HCT116 (cell line): ENCODE measurements around the gene TOMM70. TPM values are rescaled to one million over a fixed set of nuclear protein-coding genes. Genes with fewer than 3 reads are reported as not detected.

ENCODE experiments used
- ATAC-seq: fragments of 200-7000 bp; cut with Tn5 transposase; 2 replicates; pipeline ENCODE4 v1.9.1; 2020; ENCODE audit warnings: mild to moderate bottlenecking, moderate library complexity
- BruUV-seq: library from RNA; stranded (reverse); fragments of 400-500 nt; replicated peaks from 2 replicates; lab custom pipeline; 2021; lab: Mats Ljungman, UMichigan
- CTCF ChIA-PET: fragments of 300-600 bp; sonication (Branson Sonifier 250); formaldehyde crosslinking; loops from one replicate; lab custom pipeline; 2021; ENCODE audit warnings: antibody characterized with exemption; lab: Charles Lee
- POLR2A ChIA-PET: fragments of 300-600, 350-600 bp; sonication (Branson Sonifier 250); formaldehyde crosslinking; loops from one replicate; lab custom pipeline; 2021; ENCODE audit warnings: antibody characterized with exemption; lab: Charles Lee
- RAD21 ChIA-PET, 2 experiments: fragments of 300-600 bp; sonication (Branson Sonifier 250); formaldehyde crosslinking; loops; one replicate each; lab custom pipeline; 2023; ENCODE audit warnings: low total read pairs in 2 of 2; ENCODE audit not compliant: uncharacterized antibody in 2 of 2, unreplicated experiment in 2 of 2, low non-redundant PET in 1 of 2; lab: Charles Lee
- DNase-seq: peaks from one replicate; pipeline ENCODE4 v3.0.0-alpha.2; 2010; ENCODE audit warnings: low read depth, low spot score
- H2AFZ ChIP-seq: fragments of 200-600 bp; shearing (Covaris generic), sonication (generic); 2 replicates; pipeline ENCODE4 v1.6.1; 2017; ENCODE audit warnings: low read depth, mixed run types, mixed read lengths, antibody characterized with exemption, low read length; ENCODE audit not compliant: poor library complexity, severe bottlenecking
- H3K27ac ChIP-seq: 2 replicates; pipeline ENCODE4 v1.5.1; 2012; ENCODE audit warnings: low read depth, low read length
- H3K27me3 ChIP-seq: fragments of 200-600 bp; sonication (generic); 2 replicates; pipeline ENCODE4 v1.6.1; 2016; ENCODE audit warnings: mixed run types, low read length, mixed read lengths; ENCODE audit not compliant: insufficient read depth
- H3K36me3 ChIP-seq, 2 experiments: fragments of 200-500 bp in 1 of 2; fragments of 200-600 bp in 1 of 2; sonication (Bioruptor generic) in 1 of 2; sonication (generic) in 1 of 2; 2 replicates each; pipeline versions ENCODE4 v1.5.1 to v1.6.1; 2014 to 2016; ENCODE audit warnings: low read length in 2 of 2, inconsistent platforms in 1 of 2, mixed read lengths in 1 of 2, mixed run types in 1 of 2; ENCODE audit not compliant: insufficient read depth in 2 of 2, control insufficient read depth in 1 of 2
- H3K4me1 ChIP-seq, 2 experiments: fragments of 200-600 bp in 1 of 2; sonication (generic) in 1 of 2; 2 replicates each; pipeline versions ENCODE4 v1.5.1 to v1.6.1; 2012 to 2017; ENCODE audit warnings: low read length in 2 of 2, inconsistent platforms in 1 of 2, mild to moderate bottlenecking in 1 of 2, mixed read lengths in 1 of 2, mixed run types in 1 of 2, moderate library complexity in 1 of 2; ENCODE audit not compliant: insufficient read depth in 2 of 2, control insufficient read depth in 1 of 2
- H3K4me2 ChIP-seq: fragments of 200-600 bp; sonication (generic); 2 replicates; pipeline ENCODE4 v1.6.1; 2017; ENCODE audit warnings: mixed run types, low read length, mixed read lengths
- H3K4me3 ChIP-seq, 2 experiments: fragments of 200-600 bp in 1 of 2; sonication (generic) in 1 of 2; replicated peaks in 1 of 2; 2 replicates each; pipeline ENCODE4 v1.5.1; 2011 to 2016; ENCODE audit warnings: low read length in 2 of 2, control low read depth in 1 of 2, low read depth in 1 of 2, mild to moderate bottlenecking in 1 of 2, mixed read lengths in 1 of 2, mixed run types in 1 of 2
- H3K79me2 ChIP-seq: fragments of 200-600 bp; sonication (generic); 2 replicates; pipeline ENCODE4 v1.6.1; 2017; ENCODE audit warnings: mild to moderate bottlenecking, mixed run types, low read length, moderate library complexity, mixed read lengths; ENCODE audit not compliant: insufficient read depth
- H3K9ac ChIP-seq: fragments of 200-600 bp; sonication (generic); 2 replicates; pipeline ENCODE4 v1.6.1; 2016; ENCODE audit warnings: low read length, mixed read lengths
- H3K9me2 ChIP-seq: fragments of 200-600 bp; sonication (generic), shearing (Covaris generic); 2 replicates; pipeline ENCODE4 v1.6.1; 2017; ENCODE audit warnings: mixed run types, mild to moderate bottlenecking, moderate library complexity; ENCODE audit not compliant: insufficient read depth
- H3K9me3 ChIP-seq, 2 experiments: fragments of 200-500 bp in 1 of 2; fragments of 200-600 bp in 1 of 2; sonication (Bioruptor generic) in 1 of 2; sonication (generic) in 1 of 2; 2 replicates each; pipeline ENCODE4 v1.6.1; 2014 to 2017; ENCODE audit warnings: low read length in 2 of 2, mixed read lengths in 2 of 2, inconsistent platforms in 1 of 2, low read depth in 1 of 2, mild to moderate bottlenecking in 1 of 2, mixed run types in 1 of 2, moderate library complexity in 1 of 2; ENCODE audit not compliant: control insufficient read depth in 1 of 2, insufficient read depth in 1 of 2
- H4K20me1 ChIP-seq: fragments of 200-600 bp; sonication (generic), shearing (Covaris generic); 2 replicates; pipeline ENCODE4 v1.6.1; 2017; ENCODE audit warnings: mixed run types, mild to moderate bottlenecking, moderate library complexity; ENCODE audit not compliant: insufficient read depth
- CEBPB ChIP-seq: IDR thresholded peaks from 2 replicates; pipeline ENCODE4 v1.6.1; 2012; ENCODE audit warnings: low read depth
- EGR1 ChIP-seq: IDR thresholded peaks from 2 replicates; pipeline ENCODE4 v1.6.1; 2012; ENCODE audit warnings: low read depth
- ELF1 ChIP-seq: IDR thresholded peaks from 2 replicates; pipeline ENCODE4 v1.6.1; 2012; ENCODE audit warnings: low read depth, borderline replicate concordance
- FOSL1 ChIP-seq: IDR thresholded peaks from 2 replicates; pipeline ENCODE4 v1.6.1; 2012; ENCODE audit warnings: low read depth
- JUND ChIP-seq: IDR thresholded peaks from 2 replicates; pipeline ENCODE4 v1.6.1; 2012
- POLR2A ChIP-seq: IDR thresholded peaks from 2 replicates; pipeline ENCODE4 v1.7.0; 2011; ENCODE audit warnings: borderline replicate concordance; ENCODE audit not compliant: insufficient read depth, insufficient read length; ENCODE audit errors: extremely low read depth
- RAD21 ChIP-seq: IDR thresholded peaks from 2 replicates; pipeline ENCODE4 v1.6.1; 2012; ENCODE audit warnings: low read depth, mild to moderate bottlenecking
- SP1 ChIP-seq: IDR thresholded peaks from 2 replicates; pipeline ENCODE4 v1.6.1; 2012; ENCODE audit warnings: low read depth
- SRF ChIP-seq: IDR thresholded peaks from 2 replicates; pipeline ENCODE4 v1.6.1; 2012; ENCODE audit warnings: low read depth
- TCF7L2 ChIP-seq: IDR thresholded peaks from 2 replicates; pipeline ENCODE4 v1.7.0; 2011; ENCODE audit warnings: borderline replicate concordance, inconsistent platforms; ENCODE audit not compliant: insufficient read depth, insufficient read length; ENCODE audit errors: extremely low read depth
- intact Hi-C: fragments of 100-400 bp; cut with micrococcal nuclease; formaldehyde crosslinking; loops from 2 replicates; pipeline ENCODE4 v1.10.0; 2022
- total RNA-seq: library from RNA; stranded (reverse); gene quantifications from one replicate; pipeline ENCODE4 v1.2.1, GENCODE V29; 2021; ENCODE audit not compliant: unreplicated experiment
- TF ChIP-seq, protein P1 (sequence below): IDR thresholded peaks from 2 replicates; pipeline ENCODE4 v1.6.1; 2011; ENCODE audit warnings: mild to moderate bottlenecking, low read length, moderate library complexity; ENCODE audit not compliant: insufficient replicate concordance; ENCODE audit errors: extremely low read depth
- TF ChIP-seq, protein P2 (sequence below): IDR thresholded peaks from 2 replicates; pipeline ENCODE4 v1.6.1; 2012; ENCODE audit warnings: low read depth
- TF ChIP-seq, protein P3 (sequence below): IDR thresholded peaks from 2 replicates; pipeline ENCODE4 v1.6.1; 2012
- TF ChIP-seq, protein P4 (sequence below), 3 experiments: fragments of 200-600 bp in 1 of 3; sonication (generic) in 1 of 3; IDR thresholded peaks in 2 of 3; conservative IDR thresholded peaks in 1 of 3; 2 replicates each; pipeline ENCODE4 v1.5.1; 2012 to 2017; ENCODE audit warnings: low read depth in 2 of 3, low read length in 2 of 3, antibody characterized with exemption in 1 of 3, borderline replicate concordance in 1 of 3, control low read depth in 1 of 3, mild to moderate bottlenecking in 1 of 3, mixed read lengths in 1 of 3, mixed run types in 1 of 3, moderate library complexity in 1 of 3; ENCODE audit not compliant: insufficient read depth in 1 of 3

The TOMM70 gene
- total RNA-seq, 1 experiment from 2014 or later: 54.9 TPM

DNA sequence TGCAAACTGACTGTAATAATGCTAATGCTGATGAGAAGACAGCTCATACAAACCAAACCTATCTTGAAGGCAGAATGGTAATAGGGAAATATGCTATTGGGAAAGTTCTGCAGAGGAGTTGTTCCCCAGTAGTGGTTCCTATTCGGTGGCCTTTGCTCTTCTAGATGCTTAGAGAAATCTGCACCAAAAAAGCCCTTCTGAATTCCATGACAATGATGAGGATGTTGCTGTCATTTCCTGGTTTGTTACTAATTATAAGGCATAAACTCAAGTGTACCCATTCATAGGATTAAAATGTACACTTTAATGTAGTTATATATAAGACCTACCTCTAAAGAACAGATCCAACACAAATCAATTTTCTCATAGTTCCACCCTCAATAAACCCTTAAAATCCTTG, 30.1 kb downstream of the TOMM70 start:
- Histone ChIP-seq H3K9me2 (no peaks in the 10 kb centered on the region), H3K79me2 (no peaks in the 10 kb centered on the region), H2AFZ (no peak overlapping the region), H3K9ac (no peak overlapping the region), H3K27me3 (no peaks in the 10 kb centered on the region), H3K36me3 (peaks cover 26 to 32% of the 10 kb centered on the region in 2 experiments; a peak in 3 of 4 replicates), H3K27ac (no peak overlapping the region), H3K4me3 (no peak overlapping the region), H4K20me1 (no peaks in the 10 kb centered on the region), H3K4me2 (no peak overlapping the region), H3K4me1 (no peaks in the 10 kb centered on the region), H3K9me3 (no peaks in the 10 kb centered on the region)
- ChIA-PET POLR2A (no interaction called here), RAD21 (no interaction called here), CTCF (no interaction called here)
- DNase-seq (no peak), ATAC-seq (no peak)
- no peak for TF ChIP-seq SRF
- TF ChIP-seq FOSL1: no peak
- intact Hi-C loops: no loop called here
- BruUV-seq: no TSS peak

DNA sequence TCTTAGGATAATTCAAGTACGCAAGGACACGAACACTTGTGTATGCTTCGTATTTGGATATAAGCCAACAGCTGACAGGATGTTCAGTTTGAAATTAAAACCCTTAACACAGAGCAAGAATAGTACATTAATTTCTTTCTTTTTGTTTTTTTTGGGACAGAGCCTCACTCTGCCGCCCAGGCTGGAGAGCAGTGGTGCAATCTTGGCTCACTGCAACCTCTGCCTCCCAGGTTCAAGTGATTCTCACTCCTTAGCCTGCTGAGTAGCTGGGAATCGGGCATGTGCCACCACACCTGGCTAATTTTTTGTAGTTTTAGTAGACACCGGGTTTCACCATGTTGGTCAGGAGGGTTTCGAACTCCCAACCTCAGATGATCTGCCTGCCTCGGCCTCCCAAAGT, 32.4 kb downstream of the TOMM70 start:
- no peaks in the 10 kb centered on the region for H3K9me3 ChIP-seq
- intact Hi-C loops: no loop called here
- ChIA-PET POLR2A (no interaction called here), RAD21 (no interaction called here), CTCF (no interaction called here)
- H3K27me3 ChIP-seq: no peaks in the 10 kb centered on the region
- no TSS peak for BruUV-seq
- no peak overlapping the region for H3K4me3 ChIP-seq
- no peaks in the 10 kb centered on the region for H3K9me2 ChIP-seq
- ATAC-seq (no peak), DNase-seq (no peak)
- no peak overlapping the region for H3K27ac ChIP-seq
- peaks cover 29 to 40% of the 10 kb centered on the region in 2 experiments; a peak in 3 of 4 replicates for H3K36me3 ChIP-seq
- H2AFZ ChIP-seq: no peak overlapping the region
- no peaks in the 10 kb centered on the region for H3K4me1 ChIP-seq
- no peak overlapping the region for H3K4me2 ChIP-seq
- no peaks in the 10 kb centered on the region for H3K79me2 ChIP-seq
- no peak overlapping the region for H3K9ac ChIP-seq
- no peaks in the 10 kb centered on the region for H4K20me1 ChIP-seq
- no peak for TF ChIP-seq ELF1
- TF ChIP-seq, protein P1, sequence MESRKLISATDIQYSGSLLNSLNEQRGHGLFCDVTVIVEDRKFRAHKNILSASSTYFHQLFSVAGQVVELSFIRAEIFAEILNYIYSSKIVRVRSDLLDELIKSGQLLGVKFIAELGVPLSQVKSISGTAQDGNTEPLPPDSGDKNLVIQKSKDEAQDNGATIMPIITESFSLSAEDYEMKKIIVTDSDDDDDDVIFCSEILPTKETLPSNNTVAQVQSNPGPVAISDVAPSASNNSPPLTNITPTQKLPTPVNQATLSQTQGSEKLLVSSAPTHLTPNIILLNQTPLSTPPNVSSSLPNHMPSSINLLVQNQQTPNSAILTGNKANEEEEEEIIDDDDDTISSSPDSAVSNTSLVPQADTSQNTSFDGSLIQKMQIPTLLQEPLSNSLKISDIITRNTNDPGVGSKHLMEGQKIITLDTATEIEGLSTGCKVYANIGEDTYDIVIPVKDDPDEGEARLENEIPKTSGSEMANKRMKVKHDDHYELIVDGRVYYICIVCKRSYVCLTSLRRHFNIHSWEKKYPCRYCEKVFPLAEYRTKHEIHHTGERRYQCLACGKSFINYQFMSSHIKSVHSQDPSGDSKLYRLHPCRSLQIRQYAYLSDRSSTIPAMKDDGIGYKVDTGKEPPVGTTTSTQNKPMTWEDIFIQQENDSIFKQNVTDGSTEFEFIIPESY: no peak
- no peak for TF ChIP-seq SP1
- TF ChIP-seq RAD21: no peak
- no peak for TF ChIP-seq JUND
- TF ChIP-seq, protein P2, sequence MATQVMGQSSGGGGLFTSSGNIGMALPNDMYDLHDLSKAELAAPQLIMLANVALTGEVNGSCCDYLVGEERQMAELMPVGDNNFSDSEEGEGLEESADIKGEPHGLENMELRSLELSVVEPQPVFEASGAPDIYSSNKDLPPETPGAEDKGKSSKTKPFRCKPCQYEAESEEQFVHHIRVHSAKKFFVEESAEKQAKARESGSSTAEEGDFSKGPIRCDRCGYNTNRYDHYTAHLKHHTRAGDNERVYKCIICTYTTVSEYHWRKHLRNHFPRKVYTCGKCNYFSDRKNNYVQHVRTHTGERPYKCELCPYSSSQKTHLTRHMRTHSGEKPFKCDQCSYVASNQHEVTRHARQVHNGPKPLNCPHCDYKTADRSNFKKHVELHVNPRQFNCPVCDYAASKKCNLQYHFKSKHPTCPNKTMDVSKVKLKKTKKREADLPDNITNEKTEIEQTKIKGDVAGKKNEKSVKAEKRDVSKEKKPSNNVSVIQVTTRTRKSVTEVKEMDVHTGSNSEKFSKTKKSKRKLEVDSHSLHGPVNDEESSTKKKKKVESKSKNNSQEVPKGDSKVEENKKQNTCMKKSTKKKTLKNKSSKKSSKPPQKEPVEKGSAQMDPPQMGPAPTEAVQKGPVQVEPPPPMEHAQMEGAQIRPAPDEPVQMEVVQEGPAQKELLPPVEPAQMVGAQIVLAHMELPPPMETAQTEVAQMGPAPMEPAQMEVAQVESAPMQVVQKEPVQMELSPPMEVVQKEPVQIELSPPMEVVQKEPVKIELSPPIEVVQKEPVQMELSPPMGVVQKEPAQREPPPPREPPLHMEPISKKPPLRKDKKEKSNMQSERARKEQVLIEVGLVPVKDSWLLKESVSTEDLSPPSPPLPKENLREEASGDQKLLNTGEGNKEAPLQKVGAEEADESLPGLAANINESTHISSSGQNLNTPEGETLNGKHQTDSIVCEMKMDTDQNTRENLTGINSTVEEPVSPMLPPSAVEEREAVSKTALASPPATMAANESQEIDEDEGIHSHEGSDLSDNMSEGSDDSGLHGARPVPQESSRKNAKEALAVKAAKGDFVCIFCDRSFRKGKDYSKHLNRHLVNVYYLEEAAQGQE: no peak
- TF ChIP-seq POLR2A: no peak
- no peak for TF ChIP-seq CEBPB
- TF ChIP-seq, protein P3, sequence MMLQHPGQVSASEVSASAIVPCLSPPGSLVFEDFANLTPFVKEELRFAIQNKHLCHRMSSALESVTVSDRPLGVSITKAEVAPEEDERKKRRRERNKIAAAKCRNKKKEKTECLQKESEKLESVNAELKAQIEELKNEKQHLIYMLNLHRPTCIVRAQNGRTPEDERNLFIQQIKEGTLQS: no peak
- no peak for TF ChIP-seq TCF7L2
- TF ChIP-seq EGR1: no peak
- TF ChIP-seq, protein P4, sequence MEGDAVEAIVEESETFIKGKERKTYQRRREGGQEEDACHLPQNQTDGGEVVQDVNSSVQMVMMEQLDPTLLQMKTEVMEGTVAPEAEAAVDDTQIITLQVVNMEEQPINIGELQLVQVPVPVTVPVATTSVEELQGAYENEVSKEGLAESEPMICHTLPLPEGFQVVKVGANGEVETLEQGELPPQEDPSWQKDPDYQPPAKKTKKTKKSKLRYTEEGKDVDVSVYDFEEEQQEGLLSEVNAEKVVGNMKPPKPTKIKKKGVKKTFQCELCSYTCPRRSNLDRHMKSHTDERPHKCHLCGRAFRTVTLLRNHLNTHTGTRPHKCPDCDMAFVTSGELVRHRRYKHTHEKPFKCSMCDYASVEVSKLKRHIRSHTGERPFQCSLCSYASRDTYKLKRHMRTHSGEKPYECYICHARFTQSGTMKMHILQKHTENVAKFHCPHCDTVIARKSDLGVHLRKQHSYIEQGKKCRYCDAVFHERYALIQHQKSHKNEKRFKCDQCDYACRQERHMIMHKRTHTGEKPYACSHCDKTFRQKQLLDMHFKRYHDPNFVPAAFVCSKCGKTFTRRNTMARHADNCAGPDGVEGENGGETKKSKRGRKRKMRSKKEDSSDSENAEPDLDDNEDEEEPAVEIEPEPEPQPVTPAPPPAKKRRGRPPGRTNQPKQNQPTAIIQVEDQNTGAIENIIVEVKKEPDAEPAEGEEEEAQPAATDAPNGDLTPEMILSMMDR (IDR thresholded peaks at IDR 0.05 in 2 of 3, conservative IDR thresholded peaks at IDR 0.05 in 1 of 3; ENCODE audit: borderline replicate concordance in 1 of 3, insufficient read depth in 1 of 3, low read depth in 2 of 3, low read length in 2 of 3): no peak
